HG03469 (cell line): Measurements from ENCODE around the gene ZNF674.

ENCODE experiments used
- ATAC-seq: cut with Tn5 transposase; IDR thresholded peaks from one replicate; pipeline ENCODE4 v1.9.1; 2021; ENCODE audit warnings: mild to moderate bottlenecking, moderate library complexity, moderate number of reproducible peaks; ENCODE audit not compliant: unreplicated experiment

The ZNF674 gene

GRCh38 chrX:46545111-46546005 lies at the start of gene ZNF674:
Gene ZNF674 (minus strand): TSS chrX:46545421. CDS start chrX:46542087, 3,334 bp downstream.
- ATAC-seq = peak; percentile 75

DNA sequence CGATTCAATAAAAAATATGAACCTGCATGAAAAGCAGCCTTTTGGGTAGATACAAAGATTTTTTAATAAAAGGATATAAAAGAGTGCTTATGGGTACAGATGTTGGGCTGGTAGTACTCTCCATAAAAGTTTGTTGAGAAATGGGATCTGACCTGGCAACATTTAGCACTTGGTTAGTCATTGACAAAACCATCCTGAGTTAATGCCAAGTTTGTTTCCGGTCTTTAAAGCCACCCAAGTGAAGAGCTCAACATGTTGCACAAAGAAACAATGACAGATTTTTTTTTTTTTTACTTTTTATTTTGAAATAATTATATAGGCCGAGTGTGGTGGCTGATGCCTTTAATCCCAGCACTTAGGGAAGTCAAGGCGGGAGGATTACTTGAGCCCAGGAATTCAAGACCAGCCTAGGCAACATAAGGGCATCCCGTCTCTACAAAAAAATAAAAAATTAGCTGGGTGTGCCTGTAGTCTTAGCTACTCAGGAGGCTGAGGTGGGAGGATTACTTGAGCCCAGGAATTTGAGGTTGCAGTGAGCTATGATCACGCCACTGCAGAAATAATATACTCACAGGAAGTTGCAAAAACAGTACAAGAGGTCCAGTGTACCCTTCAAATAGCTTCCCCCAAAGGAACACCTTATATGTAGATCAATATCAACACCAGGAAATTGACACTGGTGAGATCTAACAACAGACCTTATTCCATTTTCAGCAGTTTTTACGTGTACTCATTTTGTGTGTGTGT lies 44.9 kb upstream of the ZNF674 start:
- no peak for ATAC-seq

GRCh38 chrX:46588263-46588662 lies 43.0 kb upstream of the ZNF674 start:
- ATAC-seq = no peak

DNA sequence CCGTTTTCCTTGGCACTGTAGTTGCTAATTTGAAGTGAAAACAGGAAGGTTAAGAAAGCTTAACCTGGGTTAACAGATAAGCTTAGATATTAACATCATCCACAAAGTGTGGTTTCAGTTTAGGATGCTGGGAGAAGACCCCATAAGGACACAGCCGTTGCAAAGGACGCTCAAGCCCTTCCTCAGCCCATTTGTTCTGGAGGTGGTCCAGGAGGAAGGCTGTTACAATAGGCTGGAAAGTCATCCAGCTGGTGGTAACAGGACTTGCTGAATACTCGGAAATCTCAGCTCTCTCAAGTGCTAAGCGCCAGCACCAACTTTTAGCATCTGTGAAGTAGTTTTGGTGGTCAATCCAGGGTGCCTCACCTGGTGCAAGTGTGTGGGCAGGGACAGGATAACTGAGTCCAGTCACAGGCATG lies 42.5 kb upstream of the ZNF674 start:
- no peak for ATAC-seq

- no peak for ATAC-seq
Measured at GRCh38 chrX:46587158-46587557, 41.9 kb upstream of the ZNF674 start.

DNA sequence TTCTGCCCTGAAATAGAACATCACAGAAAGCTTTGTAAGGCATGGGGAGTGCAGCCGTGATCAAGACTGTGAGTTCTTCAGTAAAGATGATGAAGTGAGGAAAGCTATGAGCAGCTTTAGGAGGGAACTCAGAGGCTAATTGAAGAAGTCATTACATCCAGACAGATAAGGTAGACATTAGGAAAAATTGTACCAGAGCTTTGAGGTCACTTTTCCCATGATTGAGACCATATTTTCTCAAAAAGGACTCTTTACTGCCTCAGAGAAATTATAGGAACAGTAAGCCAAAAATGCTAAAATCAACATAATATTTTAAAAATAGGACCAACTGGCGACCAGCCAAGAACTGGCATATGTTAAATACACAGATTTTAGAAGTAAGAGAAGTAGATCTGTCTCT lies 39.5 kb upstream of the ZNF674 start:
- ATAC-seq = no peak

DNA sequence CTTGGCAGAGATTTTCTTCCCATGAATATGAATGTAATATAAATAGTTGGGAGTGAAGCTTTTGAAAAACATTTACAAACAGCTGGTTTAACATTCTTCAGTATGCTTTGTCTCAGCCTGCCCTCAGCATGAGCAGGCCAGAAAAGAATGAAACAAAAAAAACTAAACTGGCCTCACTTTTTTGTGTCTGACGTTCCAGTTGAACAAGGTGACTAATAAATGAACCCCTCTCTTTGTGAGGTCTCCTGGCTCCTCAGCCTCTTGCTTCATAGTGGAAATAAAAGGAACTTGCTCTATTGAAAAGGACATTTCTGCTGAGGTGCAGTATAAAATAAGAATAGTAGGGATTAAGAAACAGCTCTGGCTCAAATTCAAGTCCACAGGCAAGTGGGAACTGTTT lies 37.7 kb upstream of the ZNF674 start:
- ATAC-seq = no peak

DNA sequence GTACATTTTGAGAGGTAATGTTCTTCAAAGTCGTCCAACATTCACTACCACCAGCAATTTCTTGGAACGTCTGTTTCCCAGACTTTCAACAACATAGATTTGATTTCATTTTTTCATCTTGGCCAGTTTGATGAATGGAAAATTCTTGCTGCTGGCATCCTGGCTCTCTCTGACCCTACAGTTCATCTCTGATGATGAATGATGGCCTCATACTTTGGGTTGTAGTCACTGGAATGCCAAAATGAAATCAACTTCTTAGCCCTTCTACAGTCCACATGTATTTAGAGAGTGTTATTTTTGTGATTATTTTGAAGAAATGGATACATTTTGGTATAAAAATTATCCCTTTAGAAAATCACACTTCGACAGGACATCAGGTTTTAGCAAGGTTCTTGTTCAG lies 37.1 kb upstream of the ZNF674 start:
- ATAC-seq = no peak

DNA sequence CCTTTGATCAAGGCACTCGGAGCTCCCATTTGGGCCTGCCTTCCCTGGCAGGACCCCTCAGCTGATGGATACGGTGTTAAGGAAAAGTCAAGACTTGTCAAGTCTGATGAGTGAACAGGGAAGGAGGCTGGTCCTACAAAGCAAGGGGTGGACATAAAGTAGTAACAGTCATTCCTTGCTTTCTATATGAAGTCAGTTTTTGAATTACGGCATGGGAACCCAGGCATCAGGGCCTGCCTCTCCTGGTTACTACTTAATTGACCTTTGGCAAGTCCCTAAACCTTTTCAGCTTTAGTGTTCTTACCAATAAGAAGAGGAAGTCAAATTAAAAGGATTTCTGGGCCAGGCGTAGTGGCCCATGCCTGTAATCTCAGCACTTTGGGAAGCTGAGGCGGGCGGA lies 35.4 kb upstream of the ZNF674 start:
- ATAC-seq = no peak

GRCh38 chrX:46579250-46579649 lies 34.0 kb upstream of the ZNF674 start:
- ATAC-seq = no peak

- ATAC-seq = no peak
Measured at GRCh38 chrX:46577221-46578005, 32.2 kb upstream of the ZNF674 start.

- no peak for ATAC-seq
Measured at GRCh38 chrX:46576458-46576857, 31.2 kb upstream of the ZNF674 start.

DNA sequence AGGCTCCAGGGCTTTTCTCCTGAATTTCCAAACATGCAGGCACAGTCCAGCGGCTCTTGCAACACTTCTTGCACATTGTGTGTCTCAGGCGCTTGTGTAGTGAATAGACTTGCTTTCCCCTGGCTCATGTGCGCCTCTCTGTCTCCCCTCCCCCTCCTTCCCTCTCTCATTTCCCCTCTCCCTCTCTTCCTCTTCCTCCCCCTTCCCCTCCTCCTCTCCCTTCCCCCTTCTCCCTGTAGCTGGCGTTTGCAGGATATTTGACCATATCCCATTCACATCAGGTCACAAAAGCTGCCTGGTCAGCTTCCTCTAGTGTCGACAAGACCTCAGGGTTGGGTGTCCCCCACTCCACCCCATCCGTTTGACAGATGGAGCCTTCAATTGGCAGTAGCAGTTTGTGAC lies 30.8 kb upstream of the ZNF674 start:
- ATAC-seq = no peak

- ATAC-seq = no peak
Measured at GRCh38 chrX:46575586-46575985, 30.4 kb upstream of the ZNF674 start.

- no peak for ATAC-seq
Measured at GRCh38 chrX:46574774-46575381, 29.7 kb upstream of the ZNF674 start.

- ATAC-seq = no peak
Measured at GRCh38 chrX:46573892-46574773, 28.9 kb upstream of the ZNF674 start.

GRCh38 chrX:46573331-46573891 lies 28.2 kb upstream of the ZNF674 start, which contains the start of gene CHST7:
Gene CHST7 (plus strand): TSS chrX:46573765. CDS start chrX:46573932, 167 bp downstream.
- no peak for ATAC-seq

GRCh38 chrX:46572340-46572936 lies 27.2 kb upstream of the ZNF674 start:
- peak; percentile 41 for ATAC-seq
